C4-2B (cell line): ENCODE results near the gene LRBA.

Experiments
- CTCF ChIP-seq: fragments of 450-650 bp; conservative IDR thresholded peaks from 2 replicates; pipeline ENCODE4 v1.5.1; 2017; ENCODE audit warnings: mild to moderate bottlenecking
- ZFX ChIP-seq: fragments of 450-650 bp; IDR thresholded peaks from 2 replicates; pipeline ENCODE4 v1.6.1; 2017

- TF ChIP-seq CTCF (no peak), ZFX (no peak)
These were observed 633.1 kb downstream of the LRBA start for GRCh38 chr4:150382028-150382427.
